Kidney epithelial cell (primary cell): ENCODE results near the gene RAP1GDS1. TPM values are rescaled to one million over a fixed set of nuclear protein-coding genes. Genes with fewer than 3 reads are reported as not detected.

ENCODE experiments used
- DNase-seq: peaks from one replicate; pipeline ENCODE4 v3.0.0-alpha.2; 2010; ENCODE audit warnings: low read depth
- H3K27me3 ChIP-seq: 2 replicates; pipeline ENCODE4 v1.6.0; 2011; ENCODE audit warnings: low read length; ENCODE audit not compliant: control insufficient read depth, insufficient read depth
- H3K36me3 ChIP-seq: 2 replicates; pipeline ENCODE4 v1.5.1; 2011; ENCODE audit warnings: low read length; ENCODE audit not compliant: control insufficient read depth, insufficient read depth
- H3K4me3 ChIP-seq: 2 replicates; pipeline ENCODE4 v1.5.1; 2011; ENCODE audit warnings: low read depth, mild to moderate bottlenecking, control low read depth, low read length
- total RNA-seq: library from RNA; depleted of rRNA; stranded (reverse); fragments of >200 nt; gene quantifications from 2 replicates; pipeline ENCODE4 v1.2.3, GENCODE V29; 2015
- TF ChIP-seq, protein P1 (sequence below): IDR thresholded peaks from 2 replicates; pipeline ENCODE4 v1.5.1; 2011; ENCODE audit warnings: mild to moderate bottlenecking, moderate library complexity, low read length, control low read depth, inconsistent platforms; ENCODE audit not compliant: insufficient read depth, poor library complexity, severe bottlenecking

Gene RAP1GDS1
- total RNA-seq, 1 donor from 2014 or later, result 53.3 TPM

DNA sequence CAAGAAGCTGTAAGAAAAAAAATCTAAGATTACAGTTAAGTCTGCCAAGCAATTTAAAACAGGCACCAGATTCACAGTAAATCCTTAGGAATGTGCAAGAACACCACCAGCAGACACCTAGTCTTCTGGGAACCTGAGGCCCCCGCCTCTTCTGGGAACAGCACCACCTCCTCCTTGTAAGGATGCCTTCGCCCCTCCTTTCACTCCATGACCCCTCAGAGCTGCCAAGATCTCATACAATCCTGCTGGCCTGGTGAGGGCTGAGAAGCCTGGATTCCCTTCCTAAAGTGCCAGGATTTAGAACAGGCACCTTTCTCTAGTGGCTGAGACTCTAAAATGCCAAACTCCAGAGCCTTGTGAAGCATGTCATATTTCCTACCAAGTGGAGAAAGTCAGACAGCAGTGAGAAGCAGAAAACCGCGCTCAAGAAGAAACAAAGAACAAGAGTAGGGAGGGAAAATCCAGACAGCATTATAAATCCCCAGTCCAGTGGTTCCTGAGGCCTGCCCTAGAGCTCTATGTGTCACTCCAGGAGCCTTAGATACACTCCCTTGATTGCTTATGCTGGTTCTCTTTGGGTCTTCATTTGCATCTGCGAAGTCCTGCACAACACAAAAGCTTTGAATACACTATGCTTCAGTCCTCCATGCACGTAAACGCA, 230.8 kb downstream of the RAP1GDS1 start:
- Histone ChIP-seq H3K27me3 (no peaks in the 10 kb centered on the region), H3K36me3 (no peaks in the 10 kb centered on the region), H3K4me3 (no peak overlapping the region)
- TF ChIP-seq, protein P1, sequence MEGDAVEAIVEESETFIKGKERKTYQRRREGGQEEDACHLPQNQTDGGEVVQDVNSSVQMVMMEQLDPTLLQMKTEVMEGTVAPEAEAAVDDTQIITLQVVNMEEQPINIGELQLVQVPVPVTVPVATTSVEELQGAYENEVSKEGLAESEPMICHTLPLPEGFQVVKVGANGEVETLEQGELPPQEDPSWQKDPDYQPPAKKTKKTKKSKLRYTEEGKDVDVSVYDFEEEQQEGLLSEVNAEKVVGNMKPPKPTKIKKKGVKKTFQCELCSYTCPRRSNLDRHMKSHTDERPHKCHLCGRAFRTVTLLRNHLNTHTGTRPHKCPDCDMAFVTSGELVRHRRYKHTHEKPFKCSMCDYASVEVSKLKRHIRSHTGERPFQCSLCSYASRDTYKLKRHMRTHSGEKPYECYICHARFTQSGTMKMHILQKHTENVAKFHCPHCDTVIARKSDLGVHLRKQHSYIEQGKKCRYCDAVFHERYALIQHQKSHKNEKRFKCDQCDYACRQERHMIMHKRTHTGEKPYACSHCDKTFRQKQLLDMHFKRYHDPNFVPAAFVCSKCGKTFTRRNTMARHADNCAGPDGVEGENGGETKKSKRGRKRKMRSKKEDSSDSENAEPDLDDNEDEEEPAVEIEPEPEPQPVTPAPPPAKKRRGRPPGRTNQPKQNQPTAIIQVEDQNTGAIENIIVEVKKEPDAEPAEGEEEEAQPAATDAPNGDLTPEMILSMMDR, result no peak
- no peak for DNase-seq

DNA sequence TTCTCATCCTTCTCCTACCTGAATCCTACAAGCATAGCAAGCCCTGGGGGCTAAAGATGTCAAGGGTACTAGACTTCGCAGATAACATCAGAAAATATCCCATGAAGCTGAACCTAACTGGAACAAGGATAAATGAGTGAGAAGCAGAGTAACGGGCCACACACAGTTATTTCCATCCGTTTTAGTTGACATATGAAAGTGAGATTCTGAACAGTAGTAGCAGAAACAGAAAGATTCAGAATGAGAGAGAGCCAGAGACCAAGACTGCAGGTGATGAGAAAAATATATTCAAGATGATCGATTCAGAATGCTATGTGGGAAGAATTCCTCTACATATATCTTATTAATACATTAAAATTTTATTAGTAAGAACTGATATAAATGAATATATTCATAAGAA, 232.1 kb downstream of the RAP1GDS1 start:
- Histone ChIP-seq H3K36me3 (no peaks in the 10 kb centered on the region), H3K27me3 (no peaks in the 10 kb centered on the region), H3K4me3 (no peak overlapping the region)
- TF ChIP-seq, protein P1, result no peak
- DNase-seq, result no peak

Other genes starting within 250 kb of the RAP1GDS1 start
- gene STPG2, start 117.9 kb upstream of the RAP1GDS1 start, total RNA-seq, result 0.07 TPM in 1 of 2 replicates, not detected in the other